Neural progenitor cell (in vitro differentiated cells): ENCODE data around the gene DIP2A. TPM values are rescaled to one million over a fixed set of nuclear protein-coding genes. Genes with fewer than 3 reads are reported as not detected.
"Not testable (repeated sequence)": the region's sequence is repeated elsewhere in the genome, so short reads cannot be mapped to it uniquely, and the experiment has no call there.

Experiments
- DNase-seq: peaks from one replicate; pipeline ENCODE4 v3.0.0-alpha.2; 2016; ENCODE audit warnings: low spot score
- H2AFZ ChIP-seq: fragments of 200-600 bp; sonication (generic); replicated peaks from 2 replicates; pipeline ENCODE4 v1.6.1; 2016; ENCODE audit warnings: antibody characterized with exemption
- H3F3A ChIP-seq: fragments of 200-600 bp; sonication (generic); 2 replicates; pipeline ENCODE4 v1.6.1; 2016; ENCODE audit warnings: antibody characterized with exemption, low read depth
- H3K27ac ChIP-seq: fragments of 200-600 bp; sonication (generic); 2 replicates; pipeline ENCODE4 v1.5.1; 2016; ENCODE audit warnings: mild to moderate bottlenecking
- H3K27me3 ChIP-seq: fragments of 200-600 bp; sonication (generic); 2 replicates; pipeline ENCODE4 v1.6.1; 2016; ENCODE audit warnings: mild to moderate bottlenecking, moderate library complexity
- H3K36me3 ChIP-seq: fragments of 200-600 bp; sonication (generic); 2 replicates; pipeline ENCODE4 v1.5.1; 2016
- H3K4me1 ChIP-seq: fragments of 200-600 bp; sonication (generic); 2 replicates; pipeline ENCODE4 v1.6.1; 2016; ENCODE audit warnings: mixed run types
- H3K4me2 ChIP-seq: fragments of 200-600 bp; sonication (generic); 2 replicates; pipeline ENCODE4 v1.6.1; 2016
- H3K4me3 ChIP-seq: fragments of 200-600 bp; sonication (generic); 2 replicates; pipeline ENCODE4 v1.5.1; 2016
- H3K79me2 ChIP-seq: fragments of 200-600 bp; sonication (generic); 2 replicates; pipeline ENCODE4 v1.6.1; 2016; ENCODE audit warnings: low read depth
- H3K9ac ChIP-seq: fragments of 200-600 bp; sonication (generic); 2 replicates; pipeline ENCODE4 v1.6.1; 2016
- H3K9me3 ChIP-seq: fragments of 200-600 bp; sonication (generic); 2 replicates; pipeline ENCODE4 v1.5.1; 2016; ENCODE audit warnings: low read depth
- H4K20me1 ChIP-seq: fragments of 200-600 bp; sonication (generic); 2 replicates; pipeline ENCODE4 v1.6.1; 2016; ENCODE audit warnings: low read depth
- H3K27ac Mint-ChIP-seq: 3 replicates; pipeline ENCODE4 v1.8.0; 2021; ENCODE audit warnings: mixed read lengths
- H3K27me3 Mint-ChIP-seq: 2 replicates; pipeline ENCODE4 v1.8.0; 2022; ENCODE audit warnings: low read depth, mild to moderate bottlenecking, inconsistent platforms, moderate library complexity, mixed read lengths; ENCODE audit not compliant: insufficient read depth
- H3K36me3 Mint-ChIP-seq: 3 replicates; pipeline ENCODE4 v1.8.0; 2021; ENCODE audit warnings: mixed read lengths
- H3K4me1 Mint-ChIP-seq: 3 replicates; pipeline ENCODE4 v1.8.0; 2021; ENCODE audit warnings: mixed read lengths
- H3K4me3 Mint-ChIP-seq: 3 replicates; pipeline ENCODE4 v1.8.0; 2021; ENCODE audit warnings: mild to moderate bottlenecking, moderate library complexity, mixed read lengths
- H3K9me3 Mint-ChIP-seq: 3 replicates; pipeline ENCODE4 v1.8.0; 2020; ENCODE audit warnings: mixed read lengths
- EZH2 ChIP-seq: fragments of 200-600 bp; sonication (generic); IDR thresholded peaks from 2 replicates; pipeline ENCODE4 v1.6.1; 2017; ENCODE audit warnings: antibody characterized with exemption, mild to moderate bottlenecking, moderate library complexity
- EZH2phosphoT487 ChIP-seq: fragments of 200-600 bp; sonication (generic); IDR thresholded peaks from 2 replicates; pipeline ENCODE4 v1.6.1; 2017; ENCODE audit warnings: antibody characterized with exemption
- total RNA-seq: library from RNA; depleted of rRNA; stranded (reverse); fragments of >200 nt; gene quantifications from 2 replicates; pipeline ENCODE4 v1.2.3, GENCODE V29; 2015; ENCODE audit warnings: low replicate concordance
- TF ChIP-seq, protein P1 (sequence below): fragments of 200-600 bp; sonication (generic); IDR thresholded peaks from 2 replicates; pipeline ENCODE4 v1.5.1; 2017; ENCODE audit warnings: antibody characterized with exemption, mild to moderate bottlenecking

Gene DIP2A
- total RNA-seq, 1 donor from 2014 or later: 50.7 TPM

- Histone ChIP-seq H3K9me3 (no peaks in the 10 kb centered on the region), H3F3A (no peaks in the 10 kb centered on the region), H3K36me3 (no peaks in the 10 kb centered on the region), H2AFZ (no peak overlapping the region), H3K79me2 (no peaks in the 10 kb centered on the region), H3K4me2 (no peak overlapping the region), H4K20me1 (no peaks in the 10 kb centered on the region), H3K27ac (no peak overlapping the region), H3K4me1 (no peaks in the 10 kb centered on the region), H3K27me3 (no peaks in the 10 kb centered on the region), H3K9ac (no peak overlapping the region), H3K4me3 (no peak overlapping the region)
- Mint-ChIP-seq H3K4me1 (no peaks in the 10 kb centered on the region), H3K9me3 (no peaks in the 10 kb centered on the region), H3K27ac (no peak overlapping the region), H3K36me3 (peaks cover 23% of the 10 kb centered on the region), H3K27me3 (no peaks in the 10 kb centered on the region), H3K4me3 (no peak overlapping the region)
- DNase-seq: no peak
- TF ChIP-seq EZH2: no peak
Observed at GRCh38 chr21:46429754-46430681, 28.7 kb upstream of the DIP2A start.

GRCh38 chr21:46431448-46431847 lies 27.2 kb upstream of the DIP2A start:
- Histone ChIP-seq H3K79me2 (no peaks in the 10 kb centered on the region), H3K9ac (no peak overlapping the region), H2AFZ (no peak overlapping the region), H3K9me3 (no peaks in the 10 kb centered on the region), H3K36me3 (no peaks in the 10 kb centered on the region), H3K4me2 (no peak overlapping the region), H3K27me3 (no peaks in the 10 kb centered on the region), H3K4me1 (no peaks in the 10 kb centered on the region), H3F3A (no peaks in the 10 kb centered on the region), H4K20me1 (no peaks in the 10 kb centered on the region), H3K4me3 (no peak overlapping the region), H3K27ac (no peak overlapping the region)
- H3K27ac Mint-ChIP-seq: peak overlapping the region; percentile 27
- H3K36me3 Mint-ChIP-seq: peaks cover 25% of the 10 kb centered on the region
- no peak overlapping the region for H3K4me3 Mint-ChIP-seq
- no peaks in the 10 kb centered on the region for H3K27me3 Mint-ChIP-seq
- TF ChIP-seq EZH2 (no peak), EZH2phosphoT487 (no peak)
- TF ChIP-seq, protein P1, sequence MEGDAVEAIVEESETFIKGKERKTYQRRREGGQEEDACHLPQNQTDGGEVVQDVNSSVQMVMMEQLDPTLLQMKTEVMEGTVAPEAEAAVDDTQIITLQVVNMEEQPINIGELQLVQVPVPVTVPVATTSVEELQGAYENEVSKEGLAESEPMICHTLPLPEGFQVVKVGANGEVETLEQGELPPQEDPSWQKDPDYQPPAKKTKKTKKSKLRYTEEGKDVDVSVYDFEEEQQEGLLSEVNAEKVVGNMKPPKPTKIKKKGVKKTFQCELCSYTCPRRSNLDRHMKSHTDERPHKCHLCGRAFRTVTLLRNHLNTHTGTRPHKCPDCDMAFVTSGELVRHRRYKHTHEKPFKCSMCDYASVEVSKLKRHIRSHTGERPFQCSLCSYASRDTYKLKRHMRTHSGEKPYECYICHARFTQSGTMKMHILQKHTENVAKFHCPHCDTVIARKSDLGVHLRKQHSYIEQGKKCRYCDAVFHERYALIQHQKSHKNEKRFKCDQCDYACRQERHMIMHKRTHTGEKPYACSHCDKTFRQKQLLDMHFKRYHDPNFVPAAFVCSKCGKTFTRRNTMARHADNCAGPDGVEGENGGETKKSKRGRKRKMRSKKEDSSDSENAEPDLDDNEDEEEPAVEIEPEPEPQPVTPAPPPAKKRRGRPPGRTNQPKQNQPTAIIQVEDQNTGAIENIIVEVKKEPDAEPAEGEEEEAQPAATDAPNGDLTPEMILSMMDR: no peak
- H3K9me3 Mint-ChIP-seq: no peaks in the 10 kb centered on the region
- no peak for DNase-seq
- no peaks in the 10 kb centered on the region for H3K4me1 Mint-ChIP-seq

GRCh38 chr21:46431884-46432488 lies 26.7 kb upstream of the DIP2A start:
- Histone ChIP-seq H2AFZ (no peak overlapping the region), H3K79me2 (no peaks in the 10 kb centered on the region), H3K4me3 (no peak overlapping the region), H3K36me3 (no peaks in the 10 kb centered on the region), H3F3A (no peaks in the 10 kb centered on the region), H4K20me1 (no peaks in the 10 kb centered on the region), H3K27ac (no peak overlapping the region), H3K27me3 (no peaks in the 10 kb centered on the region), H3K4me2 (no peak overlapping the region), H3K9ac (no peak overlapping the region), H3K4me1 (no peaks in the 10 kb centered on the region), H3K9me3 (no peaks in the 10 kb centered on the region)
- TF ChIP-seq EZH2: no peak
- no peak for DNase-seq
- Mint-ChIP-seq H3K4me1 (peaks cover under 1% of the 10 kb centered on the region), H3K27me3 (no peaks in the 10 kb centered on the region), H3K9me3 (no peaks in the 10 kb centered on the region), H3K27ac (peak overlapping the region; percentile 27), H3K36me3 (peaks cover 25% of the 10 kb centered on the region), H3K4me3 (no peak overlapping the region)

DNA sequence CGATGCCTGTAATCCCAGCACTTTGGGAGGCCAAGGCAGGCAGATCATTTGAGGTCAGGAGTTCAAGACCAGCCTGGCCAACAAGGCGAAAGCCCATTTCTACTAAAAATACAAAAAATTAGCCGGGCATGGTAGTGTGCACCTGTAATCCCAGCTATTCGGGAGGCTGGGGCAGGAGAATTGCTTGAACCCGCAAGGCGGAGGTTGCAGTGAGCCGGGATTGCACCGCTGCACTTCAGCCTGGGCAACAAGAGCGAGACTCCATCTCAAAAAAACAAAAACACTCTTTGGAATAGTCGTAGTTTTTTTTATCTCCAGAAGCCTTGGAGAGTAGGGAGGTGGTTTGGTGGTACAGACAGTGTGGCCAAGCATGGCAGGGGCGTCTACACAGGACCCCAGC lies 25.6 kb upstream of the DIP2A start:
- H3K27ac Mint-ChIP-seq, H3K79me2 ChIP-seq, H3K27me3 Mint-ChIP-seq, H3K4me2 ChIP-seq, H3K27me3 ChIP-seq, H3K27ac ChIP-seq, H3K9me3 Mint-ChIP-seq, H3F3A ChIP-seq, H3K4me1 Mint-ChIP-seq, H3K36me3 ChIP-seq, H4K20me1 ChIP-seq, H2AFZ ChIP-seq, H3K4me3 ChIP-seq, H3K9ac ChIP-seq, H3K4me1 ChIP-seq, H3K4me3 Mint-ChIP-seq, H3K9me3 ChIP-seq, DNase-seq: not testable (repeated sequence)
- H3K36me3 Mint-ChIP-seq: peaks cover 32% of the 10 kb centered on the region
